ENCODE measurements around the gene WWOX.

Gene WWOX

GRCh38 chr16:78436846-78437245, 337.4 kb downstream of the WWOX start:
- no peak for DNase-seq (ENCODE audit: low read depth, low spot score)

DNA sequence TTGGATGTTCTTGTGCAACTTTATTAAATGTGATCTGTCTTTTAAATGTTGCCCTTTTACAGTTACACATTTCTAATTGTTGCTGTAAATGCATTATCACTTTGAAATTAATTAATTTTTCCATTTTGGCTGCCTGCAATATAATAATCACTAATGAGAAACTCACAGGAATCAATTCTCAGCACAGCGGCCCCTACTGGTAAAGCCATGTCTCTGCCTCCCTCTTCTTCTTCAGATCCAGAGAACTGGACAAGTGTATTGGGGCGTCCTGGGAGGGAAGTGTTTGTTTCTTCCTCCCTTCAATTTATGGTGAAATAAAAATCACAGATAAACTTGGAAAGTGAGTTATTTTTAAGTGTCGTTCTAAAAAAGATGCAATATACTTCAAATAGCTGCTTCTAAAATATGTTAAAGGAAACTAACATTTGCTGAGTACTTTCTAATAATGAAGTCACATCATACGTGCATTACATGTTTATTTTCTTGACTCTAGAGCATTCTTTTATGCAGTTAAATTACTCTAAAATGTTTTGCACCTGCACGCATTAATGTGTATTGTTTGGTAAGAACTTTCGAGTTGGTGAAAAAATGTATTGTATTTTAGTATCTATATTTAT, 338.0 kb downstream of the WWOX start:
- no peak for DNase-seq (ENCODE audit: low read depth, low spot score)

- no peak for DNase-seq (ENCODE audit: low read depth, low spot score)
These were observed 338.8 kb downstream of the WWOX start for GRCh38 chr16:78438219-78438618.

DNA sequence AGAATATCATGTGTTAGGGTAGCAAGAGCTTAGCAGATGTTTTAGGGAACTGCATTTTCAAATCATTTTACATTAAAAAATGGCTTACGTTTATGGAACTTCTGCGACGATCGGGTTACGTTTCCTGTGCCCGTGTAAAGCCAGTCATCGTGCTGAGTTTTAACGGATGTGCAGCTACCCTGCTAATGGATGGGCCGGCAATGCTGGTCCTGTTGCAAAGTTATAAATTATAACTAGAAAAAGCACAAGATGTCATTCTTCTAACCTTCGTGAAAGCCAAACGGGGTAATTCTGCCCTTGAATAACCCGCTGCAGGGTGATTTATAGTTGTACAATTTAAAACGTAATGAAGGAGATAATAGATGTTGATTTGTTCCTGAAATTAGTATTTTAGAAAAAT, 339.2 kb downstream of the WWOX start:
- DNase-seq (ENCODE audit: low read depth, low spot score): no peak

DNA sequence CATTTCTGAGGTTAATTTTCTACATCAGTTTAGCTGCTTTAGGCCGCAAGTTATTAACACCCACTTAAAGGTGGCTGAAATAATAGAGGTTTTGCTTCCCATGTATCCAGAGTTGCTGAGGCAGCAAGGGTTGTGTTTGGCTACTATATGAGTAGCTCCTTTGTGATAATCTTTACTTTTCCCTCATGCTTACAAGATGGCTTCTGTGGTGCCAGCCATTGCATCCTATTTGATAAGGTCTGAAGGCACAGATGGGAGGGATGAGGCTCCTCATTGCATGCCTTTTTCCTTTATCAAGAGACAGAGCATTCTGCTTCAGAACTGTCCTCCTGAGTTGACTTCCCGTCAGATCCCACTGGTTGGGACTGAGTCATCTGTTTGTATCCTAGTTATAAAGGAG, 340.2 kb downstream of the WWOX start:
- DNase-seq (ENCODE audit: low read depth, low spot score): no peak

- DNase-seq (ENCODE audit: low read depth, low spot score): no peak
These were observed 341.8 kb downstream of the WWOX start for GRCh38 chr16:78441298-78441697.

- peak; percentile 0 for DNase-seq (ENCODE audit: low read depth, low spot score)
These were observed 344.3 kb downstream of the WWOX start for GRCh38 chr16:78443542-78444364.

DNA sequence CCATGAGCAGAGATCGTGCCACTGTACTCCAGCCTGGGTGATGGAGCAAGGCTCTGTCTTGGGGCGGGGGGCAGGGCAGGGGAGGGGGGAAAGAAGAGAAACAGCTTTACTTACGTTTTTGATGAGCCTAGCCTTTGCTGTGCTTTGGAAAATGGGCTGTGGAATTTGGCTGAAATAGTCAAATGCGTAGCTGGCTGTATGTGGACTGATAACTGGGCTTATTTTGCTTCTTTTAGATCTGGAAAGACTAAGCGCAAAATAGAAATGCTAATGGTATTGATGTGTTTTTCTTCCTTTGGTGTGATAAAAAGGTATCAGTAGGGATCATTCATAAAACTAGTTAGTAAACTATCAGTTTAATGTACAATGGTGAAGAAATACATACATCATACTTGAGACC, 346.4 kb downstream of the WWOX start:
- DNase-seq (ENCODE audit: low read depth, low spot score): no peak

GRCh38 chr16:78446486-78446885, 347.0 kb downstream of the WWOX start:
- no peak for DNase-seq (ENCODE audit: low read depth, low spot score)

- DNase-seq (ENCODE audit: low read depth, low spot score): no peak
These were observed 347.6 kb downstream of the WWOX start for GRCh38 chr16:78446992-78447563.

- no peak for DNase-seq (ENCODE audit: low read depth, low spot score)
These were observed 349.3 kb downstream of the WWOX start for GRCh38 chr16:78448658-78449271.

DNA sequence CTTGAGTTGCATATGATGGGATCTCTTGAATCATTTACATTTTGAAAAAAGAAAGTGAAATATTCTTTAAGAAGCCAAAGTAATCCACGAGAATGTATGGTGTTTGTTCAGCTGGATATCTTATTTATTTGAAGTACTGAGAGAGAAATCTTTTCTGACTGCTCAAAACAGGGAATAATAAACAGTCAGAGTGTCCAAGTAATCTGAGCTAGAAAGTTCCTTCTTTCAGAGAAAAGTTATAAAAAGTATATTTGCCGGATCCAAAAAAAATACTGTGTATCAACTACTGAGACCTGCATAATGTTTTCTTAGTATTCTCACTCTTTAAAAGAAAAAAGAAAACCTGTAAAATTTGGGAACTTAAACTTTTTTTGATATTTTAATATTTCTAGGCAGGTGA, 350.8 kb downstream of the WWOX start:
- DNase-seq (ENCODE audit: low read depth, low spot score): peak; percentile 18

GRCh38 chr16:78452025-78452555, 352.6 kb downstream of the WWOX start:
- DNase-seq (ENCODE audit: low read depth, low spot score): no peak

DNA sequence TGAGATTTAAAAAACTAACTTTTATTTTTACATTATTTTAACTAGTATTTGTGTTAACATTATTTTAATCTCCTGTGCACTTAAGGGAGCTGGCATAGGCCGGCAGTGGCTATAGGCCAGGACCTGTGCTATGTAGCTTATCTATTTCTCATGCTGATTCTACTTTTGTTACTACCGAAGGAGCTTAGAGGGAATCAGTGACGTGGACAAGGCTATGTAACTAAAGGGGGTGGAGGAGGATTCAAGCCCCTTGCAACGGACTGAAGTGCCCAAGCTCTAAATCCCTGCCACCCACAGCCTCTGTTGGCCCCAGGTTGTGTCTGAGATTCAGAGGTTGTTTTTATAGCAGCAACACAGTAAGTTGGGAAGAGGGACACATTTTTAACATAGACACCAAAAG, 356.4 kb downstream of the WWOX start:
- DNase-seq (ENCODE audit: low read depth, low spot score): no peak

DNA sequence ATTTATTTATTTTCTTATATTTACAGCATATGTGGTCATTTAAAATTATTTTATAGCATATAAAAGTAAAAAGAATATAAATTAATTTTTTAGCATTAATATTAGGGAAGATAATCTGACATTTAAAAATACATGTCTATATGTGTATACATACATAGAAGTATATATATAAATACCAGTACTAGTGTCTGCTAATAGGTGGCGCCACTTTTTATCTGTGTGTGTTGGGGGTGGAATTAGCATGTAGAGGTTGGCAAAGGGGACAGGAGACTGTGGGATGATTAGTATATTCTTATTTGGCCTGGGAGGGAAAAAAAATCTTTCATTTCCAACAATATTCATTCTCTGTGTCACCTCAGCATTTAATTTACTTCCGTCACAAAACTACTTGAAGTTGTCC, 359.1 kb downstream of the WWOX start:
- DNase-seq (ENCODE audit: low read depth, low spot score): no peak

GRCh38 chr16:78460428-78460827, 361.0 kb downstream of the WWOX start:
- DNase-seq (ENCODE audit: low read depth, low spot score): no peak

GRCh38 chr16:78461087-78461486, 361.6 kb downstream of the WWOX start:
- no peak for DNase-seq (ENCODE audit: low read depth, low spot score)

GRCh38 chr16:78461496-78462287, 362.2 kb downstream of the WWOX start:
- DNase-seq (ENCODE audit: low read depth, low spot score): peak; percentile 30

DNA sequence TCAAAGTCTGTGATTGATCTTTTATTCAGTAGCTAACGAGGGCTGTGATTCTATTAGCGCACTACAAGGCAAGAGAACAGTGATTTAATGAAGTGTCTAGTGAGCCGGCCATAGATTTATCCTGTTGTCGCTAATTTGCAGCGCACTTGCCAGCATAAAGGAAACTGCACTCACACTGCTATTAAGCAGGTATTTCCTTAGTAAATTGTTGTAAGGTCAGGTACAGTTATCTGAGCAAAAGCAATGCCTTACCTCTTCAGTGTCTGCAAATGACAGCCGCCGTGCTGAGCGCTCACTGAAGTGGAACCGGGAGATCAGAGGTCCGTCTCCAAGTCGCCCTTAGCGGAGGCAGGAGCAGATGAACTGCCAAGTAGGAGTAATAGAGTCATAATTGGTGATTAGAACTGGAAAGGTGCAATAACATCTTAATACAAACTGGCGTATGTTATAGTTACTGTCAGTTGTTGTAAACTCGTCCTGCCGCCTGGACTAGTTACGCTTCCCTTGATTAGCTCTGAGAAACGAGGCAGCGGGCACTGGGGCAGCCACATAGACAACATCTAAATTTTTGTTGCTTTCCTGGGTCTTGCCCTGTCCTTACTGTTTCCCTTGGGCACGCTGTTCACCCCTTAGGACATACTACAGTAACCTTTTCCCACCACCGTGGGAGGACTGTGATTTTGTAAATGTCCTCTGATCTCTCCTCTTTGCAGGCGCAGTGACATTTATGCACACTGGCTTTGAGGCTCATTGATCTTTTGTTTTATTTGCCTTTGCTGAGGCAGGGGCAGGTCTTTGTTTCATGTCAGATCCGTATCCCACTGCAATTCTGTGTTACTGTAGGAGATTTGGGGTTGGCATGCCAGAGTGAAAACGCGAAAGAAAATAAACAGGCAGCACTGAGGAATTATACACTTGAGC, 363.1 kb downstream of the WWOX start:
- DNase-seq (ENCODE audit: low read depth, low spot score): no peak

- no peak for DNase-seq (ENCODE audit: low read depth, low spot score)
These were observed 364.1 kb downstream of the WWOX start for GRCh38 chr16:78463591-78463990.

Measured in brain pericyte (primary cell).